ACC112 (cell line): ENCODE data around the gene EFNA4.

Source experiments
- H2AFZ ChIP-seq: fragments of 200-600 bp; sonication (generic); one replicate; pipeline ENCODE4 v1.6.0; 2017; ENCODE audit warnings: antibody characterized with exemption, low read length; ENCODE audit not compliant: unreplicated experiment
- H3K27ac ChIP-seq: fragments of 200-600 bp; sonication (generic); 2 replicates; pipeline ENCODE4 v1.5.1; 2014; ENCODE audit warnings: low read depth, mild to moderate bottlenecking, antibody characterized with exemption, low read length, moderate library complexity
- H3K27me3 ChIP-seq: fragments of 200-600 bp; sonication (generic); 2 replicates; pipeline ENCODE4 v1.6.1; 2014; ENCODE audit warnings: mild to moderate bottlenecking, antibody characterized with exemption, low read length, moderate library complexity, mixed read lengths; ENCODE audit not compliant: insufficient read depth
- H3K36me3 ChIP-seq: fragments of 200-600 bp; sonication (generic); 2 replicates; pipeline ENCODE4 v1.6.1; 2016; ENCODE audit warnings: mild to moderate bottlenecking, antibody characterized with exemption, low read length, moderate library complexity, mixed read lengths; ENCODE audit not compliant: insufficient read depth
- H3K4me1 ChIP-seq: fragments of 200-600 bp; sonication (generic); one replicate; pipeline ENCODE4 v1.6.1; 2016; ENCODE audit warnings: low read length, mixed read lengths; ENCODE audit not compliant: insufficient read depth, unreplicated experiment, control insufficient read depth
- H3K4me3 ChIP-seq: fragments of 200-600 bp; sonication (generic); 2 replicates; pipeline ENCODE4 v1.5.1; 2014; ENCODE audit warnings: mild to moderate bottlenecking, low read depth, low read length
- H3K79me2 ChIP-seq: fragments of 200-600 bp; sonication (generic); one replicate; pipeline ENCODE4 v1.6.0; 2016; ENCODE audit warnings: low read length; ENCODE audit not compliant: control insufficient read depth, unreplicated experiment, insufficient read depth

EFNA4 gene

GRCh38 chr1:155083865-155084721 lies 20.6 kb downstream of the EFNA4 start:
- Histone ChIP-seq H3K79me2 (no peaks in the 10 kb centered on the region), H3K36me3 (no peaks in the 10 kb centered on the region), H2AFZ (peak overlapping the region; percentile 75), H3K4me3 (peak overlapping the region; percentile 88), H3K27me3 (peaks cover 48% of the 10 kb centered on the region), H3K4me1 (peaks cover 17% of the 10 kb centered on the region), H3K27ac (no peak overlapping the region)

DNA sequence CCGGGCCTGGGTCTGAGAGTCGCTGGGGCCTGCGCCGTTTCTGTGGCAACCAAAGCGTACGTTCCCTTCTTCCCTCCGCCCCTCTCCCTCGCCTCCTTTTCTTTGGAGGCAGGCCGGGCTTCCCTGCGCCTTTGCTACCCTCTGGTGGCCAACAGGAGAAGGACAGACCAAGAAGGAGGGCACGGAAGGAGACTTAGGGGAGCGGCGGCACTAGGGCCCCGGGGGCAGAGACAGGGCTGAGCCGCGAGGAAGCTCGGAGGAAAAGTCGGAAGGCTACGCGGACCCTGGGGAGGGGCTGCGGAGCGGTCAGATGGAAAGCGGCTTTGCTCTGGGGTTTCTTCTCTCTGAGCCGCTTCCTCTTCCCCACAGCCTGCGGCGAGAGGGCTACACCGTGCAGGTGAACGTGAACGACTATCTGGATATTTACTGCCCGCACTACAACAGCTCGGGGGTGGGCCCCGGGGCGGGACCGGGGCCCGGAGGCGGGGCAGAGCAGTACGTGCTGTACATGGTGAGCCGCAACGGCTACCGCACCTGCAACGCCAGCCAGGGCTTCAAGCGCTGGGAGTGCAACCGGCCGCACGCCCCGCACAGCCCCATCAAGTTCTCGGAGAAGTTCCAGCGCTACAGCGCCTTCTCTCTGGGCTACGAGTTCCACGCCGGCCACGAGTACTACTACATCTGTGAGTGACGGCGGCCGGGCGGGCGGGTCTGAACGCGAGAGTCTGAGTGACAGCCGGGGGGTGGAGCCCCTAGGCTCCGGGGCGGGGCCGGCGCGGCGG lies 21.4 kb downstream of the EFNA4 start:
- H3K27ac ChIP-seq: peak overlapping the region; percentile 28

DNA sequence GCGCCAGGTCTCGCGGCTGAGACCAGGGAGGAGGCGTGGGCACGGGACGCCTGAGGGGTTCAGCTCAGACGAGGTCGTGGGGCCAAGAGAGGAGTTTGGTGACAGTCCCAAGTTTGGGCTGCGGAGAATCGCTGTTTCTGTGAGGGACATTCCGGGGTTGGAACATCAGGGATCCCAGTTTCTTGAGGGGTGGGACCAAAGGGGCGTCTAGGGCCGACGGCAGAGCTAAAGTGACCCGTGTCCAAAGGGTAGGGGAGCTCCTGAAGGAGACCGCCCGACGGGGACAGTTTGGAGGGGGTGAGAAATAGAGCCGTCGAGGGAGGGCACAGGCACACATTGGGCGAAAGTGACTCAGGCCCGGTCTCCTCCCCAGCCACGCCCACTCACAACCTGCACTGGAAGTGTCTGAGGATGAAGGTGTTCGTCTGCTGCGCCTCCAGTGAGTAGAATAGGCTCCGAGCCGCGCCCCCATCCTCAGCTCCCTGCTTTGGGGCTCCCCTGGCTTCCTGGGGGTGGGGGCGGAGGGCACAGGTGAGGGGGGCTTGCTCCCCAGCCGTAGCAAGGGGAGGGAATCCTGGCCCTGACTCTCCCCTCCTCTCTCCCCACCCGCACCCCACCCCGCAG lies 22.1 kb downstream of the EFNA4 start:
- Histone ChIP-seq H3K27ac (peak overlapping the region; percentile 28), H3K36me3 (no peaks in the 10 kb centered on the region), H2AFZ (peak overlapping the region; percentile 90), H3K4me3 (peak overlapping the region; percentile 88), H3K27me3 (peaks cover 32% of the 10 kb centered on the region), H3K4me1 (peaks cover 17% of the 10 kb centered on the region), H3K79me2 (no peaks in the 10 kb centered on the region)

More for the DNA sequence above, 21.4 kb downstream of the EFNA4 start:
- H3K27me3 ChIP-seq: peaks cover 39% of the 10 kb centered on the region
- H3K36me3 ChIP-seq: no peaks in the 10 kb centered on the region
- peaks cover 17% of the 10 kb centered on the region for H3K4me1 ChIP-seq
- peak overlapping the region; percentile 90 for H2AFZ ChIP-seq
- no peaks in the 10 kb centered on the region for H3K79me2 ChIP-seq
- H3K4me3 ChIP-seq: peak overlapping the region; percentile 88

GRCh38 chr1:155086128-155086741 lies 22.7 kb downstream of the EFNA4 start:
- Histone ChIP-seq H3K27ac (no peak overlapping the region), H2AFZ (no peak overlapping the region)

DNA sequence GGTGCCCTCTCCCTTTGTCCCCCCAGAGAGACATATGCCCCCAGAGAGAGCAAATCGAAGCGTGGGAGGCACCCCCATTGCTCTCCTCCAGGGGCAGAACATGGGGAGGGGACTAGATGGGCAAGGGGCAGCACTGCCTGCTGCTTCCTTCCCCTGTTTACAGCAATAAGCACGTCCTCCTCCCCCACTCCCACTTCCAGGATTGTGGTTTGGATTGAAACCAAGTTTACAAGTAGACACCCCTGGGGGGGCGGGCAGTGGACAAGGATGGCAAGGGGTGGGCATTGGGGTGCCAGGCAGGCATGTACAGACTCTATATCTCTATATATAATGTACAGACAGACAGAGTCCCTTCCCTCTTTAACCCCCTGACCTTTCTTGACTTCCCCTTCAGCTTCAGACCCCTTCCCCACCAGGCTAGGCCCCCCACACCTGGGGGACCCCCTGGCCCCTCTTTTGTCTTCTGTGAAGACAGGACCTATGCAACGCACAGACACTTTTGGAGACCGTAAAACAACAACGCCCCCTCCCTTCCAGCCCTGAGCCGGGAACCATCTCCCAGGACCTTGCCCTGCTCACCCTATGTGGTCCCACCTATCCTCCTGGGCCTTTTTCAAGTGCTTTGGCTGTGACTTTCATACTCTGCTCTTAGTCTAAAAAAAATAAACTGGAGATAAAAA lies 23.5 kb downstream of the EFNA4 start:
- no peaks in the 10 kb centered on the region for H3K79me2 ChIP-seq
- H3K4me1 ChIP-seq: peaks cover 17% of the 10 kb centered on the region
- H3K4me3 ChIP-seq: no peak overlapping the region
- peaks cover 19% of the 10 kb centered on the region for H3K27me3 ChIP-seq
- no peak overlapping the region for H3K27ac ChIP-seq
- no peaks in the 10 kb centered on the region for H3K36me3 ChIP-seq
- no peak overlapping the region for H2AFZ ChIP-seq

More at GRCh38 chr1:155086128-155086741, 22.7 kb downstream of the EFNA4 start:
- peaks cover 17% of the 10 kb centered on the region for H3K4me1 ChIP-seq
- no peaks in the 10 kb centered on the region for H3K36me3 ChIP-seq
- no peaks in the 10 kb centered on the region for H3K79me2 ChIP-seq
- H3K4me3 ChIP-seq: peak overlapping the region; percentile 88; the same call in 1 of the 2 replicates
- peaks cover 26% of the 10 kb centered on the region for H3K27me3 ChIP-seq

GRCh38 chr1:155091071-155092051 lies 27.8 kb downstream of the EFNA4 start:
- no peaks in the 10 kb centered on the region for H3K36me3 ChIP-seq
- H3K27me3 ChIP-seq: peaks cover 11% of the 10 kb centered on the region; the same call in 1 of the 2 replicates
- H3K79me2 ChIP-seq: no peaks in the 10 kb centered on the region
- no peak overlapping the region for H3K4me3 ChIP-seq
- H3K4me1 ChIP-seq: peaks cover 5% of the 10 kb centered on the region
- no peak overlapping the region for H3K27ac ChIP-seq
- H2AFZ ChIP-seq: no peak overlapping the region

GRCh38 chr1:155092131-155092530 lies 28.6 kb downstream of the EFNA4 start:
- H3K27ac ChIP-seq: no peak overlapping the region
- no peak overlapping the region for H2AFZ ChIP-seq
- no peak overlapping the region for H3K4me3 ChIP-seq
- no peaks in the 10 kb centered on the region for H3K4me1 ChIP-seq
- H3K36me3 ChIP-seq: no peaks in the 10 kb centered on the region
- peaks cover 12% of the 10 kb centered on the region; the same call in 1 of the 2 replicates for H3K27me3 ChIP-seq
- H3K79me2 ChIP-seq: no peaks in the 10 kb centered on the region

DNA sequence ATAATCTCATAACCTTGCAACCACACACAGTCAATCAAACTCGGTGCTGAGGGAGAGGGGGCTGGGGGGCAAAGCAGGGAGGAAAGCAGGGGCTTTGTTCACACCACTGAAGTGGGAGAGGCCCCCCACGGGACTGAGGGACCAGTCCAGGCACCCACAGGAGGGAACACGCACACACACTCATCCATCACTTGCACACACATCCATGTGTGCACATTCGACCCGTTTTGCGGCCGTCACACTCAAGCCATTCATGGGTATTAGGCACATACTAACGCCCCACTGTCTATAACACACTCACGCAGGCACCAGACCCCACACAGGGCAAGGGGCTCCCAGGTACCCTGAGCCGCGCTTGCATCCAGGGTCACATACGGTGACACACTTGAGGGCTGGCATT lies 29.1 kb downstream of the EFNA4 start:
- peaks cover 12% of the 10 kb centered on the region; the same call in 1 of the 2 replicates for H3K27me3 ChIP-seq
- no peak overlapping the region for H3K27ac ChIP-seq
- H3K79me2 ChIP-seq: no peaks in the 10 kb centered on the region
- H3K36me3 ChIP-seq: no peaks in the 10 kb centered on the region
- no peak overlapping the region for H3K4me3 ChIP-seq
- H2AFZ ChIP-seq: no peak overlapping the region
- no peaks in the 10 kb centered on the region for H3K4me1 ChIP-seq

DNA sequence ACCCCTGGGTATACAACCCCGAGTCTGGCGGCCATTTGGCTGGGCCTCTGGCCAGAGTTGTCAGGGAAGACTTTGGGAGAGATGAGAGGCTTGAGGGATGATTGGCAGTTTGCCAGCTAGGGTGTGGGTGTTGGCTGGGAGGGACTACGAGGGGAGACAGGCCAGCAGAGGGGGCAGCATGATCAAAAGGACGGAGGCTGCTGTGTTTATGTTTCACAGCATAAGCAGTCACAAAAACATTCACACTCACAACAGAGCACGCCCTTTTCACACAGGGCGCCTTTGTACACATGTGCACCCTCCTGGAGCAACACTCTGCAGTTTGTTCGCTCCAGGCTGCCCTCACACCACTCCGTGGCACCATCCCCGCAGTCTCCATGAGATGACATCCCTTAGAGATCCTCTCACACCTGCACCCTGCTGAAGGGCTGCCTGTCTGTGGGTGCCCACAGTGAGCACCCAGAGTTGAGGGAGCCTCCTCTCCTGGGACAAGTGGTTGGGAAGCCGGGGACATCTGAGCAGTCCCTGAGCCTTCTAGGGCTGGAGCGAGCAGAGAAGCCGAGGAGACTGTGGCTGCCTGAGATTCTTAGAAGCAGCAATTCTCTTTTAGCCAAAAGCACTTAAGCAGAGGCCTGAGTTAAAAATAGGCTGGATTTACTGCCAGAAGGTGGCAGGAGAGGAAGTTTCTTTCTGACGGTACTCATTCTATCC lies 30.5 kb downstream of the EFNA4 start:
- no peaks in the 10 kb centered on the region for H3K4me1 ChIP-seq
- H3K36me3 ChIP-seq: no peaks in the 10 kb centered on the region
- H3K27me3 ChIP-seq: peaks cover 12% of the 10 kb centered on the region; the same call in 1 of the 2 replicates
- H3K27ac ChIP-seq: no peak overlapping the region
- H3K79me2 ChIP-seq: no peaks in the 10 kb centered on the region
- peak overlapping the region; percentile 47 for H2AFZ ChIP-seq
- H3K4me3 ChIP-seq: no peak overlapping the region
